Measurements from ENCODE around the gene ANTKMT.

ANTKMT gene

GRCh38 chr16:720990-721764, at the start of gene ANTKMT:
ANTKMT (plus strand) TSS chr16:721146; CDS start chr16:721275, 129 bp downstream.
- peak; percentile 57 for DNase-seq

GRCh38 chr16:671353-672131, 49.4 kb upstream of the ANTKMT start:
- DNase-seq, result no peak

- DNase-seq, result no peak
Observed at GRCh38 chr16:672371-672770, 48.6 kb upstream of the ANTKMT start.

GRCh38 chr16:672851-673250, 48.1 kb upstream of the ANTKMT start:
- no peak for DNase-seq

- DNase-seq, result no peak
Observed at GRCh38 chr16:673399-673991, 47.5 kb upstream of the ANTKMT start.

- no peak for DNase-seq
Observed at GRCh38 chr16:674214-674881, 46.6 kb upstream of the ANTKMT start.

GRCh38 chr16:674968-675883, 45.7 kb upstream of the ANTKMT start, which contains the start of gene RHBDL1:
RHBDL1 (plus strand) TSS chr16:675671; CDS start chr16:675791, 120 bp downstream.
- DNase-seq, result no peak

- DNase-seq, result no peak
Observed at GRCh38 chr16:675884-676564, 44.9 kb upstream of the ANTKMT start.

- DNase-seq, result no peak
Observed at GRCh38 chr16:676565-676902, 44.4 kb upstream of the ANTKMT start.

GRCh38 chr16:676913-677312, 44.0 kb upstream of the ANTKMT start:
- peak; percentile 78 for DNase-seq

- peak; percentile 70 for DNase-seq
Observed at GRCh38 chr16:677316-678190, 43.4 kb upstream of the ANTKMT start.

GRCh38 chr16:678209-678857, 42.6 kb upstream of the ANTKMT start:
- no peak for DNase-seq

GRCh38 chr16:678858-679813, 41.8 kb upstream of the ANTKMT start:
- DNase-seq, result no peak

GRCh38 chr16:679814-680624, 40.9 kb upstream of the ANTKMT start, which contains the start of gene STUB1:
STUB1 (plus strand) TSS chr16:680410; CDS start chr16:680526, 116 bp downstream.
- DNase-seq, result peak; percentile 44

- no peak for DNase-seq
Observed at GRCh38 chr16:680625-680945, 40.4 kb upstream of the ANTKMT start.

GRCh38 chr16:680967-681745, 39.8 kb upstream of the ANTKMT start:
- DNase-seq, result no peak

All from NCI-H1105 (cell line).